Body of pancreas (tissue), 4 donors: ENCODE measurements around the gene FASTK.

Experiments
- CTCF ChIP-seq, 7 experiments: fragments of 450-650 bp in 4 of 7; fragments of 200-600 bp in 3 of 7; sonication (generic) in 3 of 7; IDR thresholded peaks; one replicate each; pipeline ENCODE4 v1.5.1; 2016 to 2019; ENCODE audit warnings: antibody characterized with exemption in 7 of 7
- POLR2A ChIP-seq, 3 donors: fragments of 450-650 bp; IDR thresholded peaks; one replicate each; pipeline ENCODE4 v1.6.1; 2016; ENCODE audit warnings: antibody characterized with exemption in 3 of 3, mild to moderate bottlenecking in 2 of 3

GRCh38 chr7:151116603-151117440 lies 36.2 kb upstream of the FASTK start:
- TF ChIP-seq CTCF (IDR thresholded peaks at IDR 0.05) (no peak), POLR2A (IDR thresholded peaks at IDR 0.05) (no peak)
